HepG2 (cell line): ENCODE results near the gene BLCAP. TPM values are rescaled to one million over a fixed set of nuclear protein-coding genes. Genes with fewer than 3 reads are reported as not detected.

Experiments
- ATF7-NPFF ChIP-seq: sonication (generic); formaldehyde crosslinking; IDR thresholded peaks from 2 replicates; pipeline ENCODE4 v1.8.1; 2023; ENCODE audit warnings: mild to moderate bottlenecking, low read depth, missing genetic modification reagents, moderate library complexity
- DPF2 ChIP-seq: sonication (generic); formaldehyde crosslinking; IDR thresholded peaks from 2 replicates; pipeline ENCODE4 v1.4.0; 2020; ENCODE audit warnings: mild to moderate bottlenecking, low read depth, missing genetic modification reagents, borderline replicate concordance
- E2F1 ChIP-seq: sonication (generic); formaldehyde crosslinking; IDR thresholded peaks from 2 replicates; pipeline ENCODE4 v1.5.0; 2020; ENCODE audit warnings: missing genetic modification reagents
- ELF1 ChIP-seq: sonication (generic); formaldehyde crosslinking; IDR thresholded peaks from 2 replicates; pipeline ENCODE4 v1.4.0; 2020; ENCODE audit warnings: missing genetic modification reagents
- ERF ChIP-seq: IDR thresholded peaks from 2 replicates; pipeline ENCODE4 v1.6.1; 2018; ENCODE audit warnings: missing biosample characterization, missing genetic modification reagents
- GTF2F1 ChIP-seq: fragments of 150-350 bp; IDR thresholded peaks from 2 replicates; pipeline ENCODE4 v1.6.1; 2014; ENCODE audit warnings: low read length
- KAT8 ChIP-seq: IDR thresholded peaks from 2 replicates; pipeline ENCODE4 v1.6.1; 2016; ENCODE audit warnings: missing genetic modification reagents, missing compliant biosample characterization
- KDM6A ChIP-seq: IDR thresholded peaks from 2 replicates; pipeline ENCODE4 v1.6.1; 2016; ENCODE audit warnings: low read depth
- KMT2B ChIP-seq: IDR thresholded peaks from 2 replicates; pipeline ENCODE4 v1.6.1; 2016; ENCODE audit warnings: missing genetic modification reagents, missing compliant biosample characterization
- NR2F1 ChIP-seq, 2 experiments: fragments of 450-650 bp in 1 of 2; formaldehyde crosslinking in 1 of 2; IDR thresholded peaks; 2 replicates each; pipeline versions ENCODE4 v1.5.0 to v1.6.1; 2016 to 2020; ENCODE audit warnings: mild to moderate bottlenecking in 1 of 2, missing compliant biosample characterization in 1 of 2, missing genetic modification reagents in 1 of 2, moderate library complexity in 1 of 2
- PAWR ChIP-seq: sonication (generic); formaldehyde crosslinking; IDR thresholded peaks from 2 replicates; pipeline ENCODE4 v1.4.0; 2020; ENCODE audit warnings: missing genetic modification reagents, mild to moderate bottlenecking, borderline replicate concordance
- RBM39 ChIP-seq: fragments of 200-400 bp; formaldehyde crosslinking; IDR thresholded peaks from one replicate; pipeline ENCODE4 v1.6.1; 2018; ENCODE audit warnings: antibody characterized with exemption, mild to moderate bottlenecking, low read depth, low read length; ENCODE audit not compliant: poor library complexity, severe bottlenecking
- SIN3B ChIP-seq: fragments of 150-350 bp; IDR thresholded peaks from 2 replicates; pipeline ENCODE4 v1.6.1; 2014; ENCODE audit warnings: low read length
- SMAD3 ChIP-seq: sonication (generic); formaldehyde crosslinking; IDR thresholded peaks from 2 replicates; pipeline ENCODE4 v1.4.0; 2020; ENCODE audit warnings: missing genetic modification reagents
- UBTF ChIP-seq: sonication (generic); formaldehyde crosslinking; IDR thresholded peaks from 2 replicates; pipeline ENCODE4 v1.4.0; 2020; ENCODE audit warnings: mild to moderate bottlenecking, missing genetic modification reagents
- WIZ ChIP-seq: sonication (generic); formaldehyde crosslinking; IDR thresholded peaks from 2 replicates; pipeline ENCODE4 v1.5.1; 2020; ENCODE audit warnings: mild to moderate bottlenecking, missing genetic modification reagents
- ZNF12 ChIP-seq: sonication (generic); formaldehyde crosslinking; IDR thresholded peaks from 2 replicates; pipeline ENCODE4 v1.5.0; 2020; ENCODE audit warnings: missing genetic modification reagents
- ZNF326 ChIP-seq: sonication (generic); formaldehyde crosslinking; IDR thresholded peaks from 2 replicates; pipeline ENCODE4 v1.4.0; 2020; ENCODE audit warnings: missing genetic modification reagents, borderline replicate concordance
- ZNF335 ChIP-seq: sonication (generic); formaldehyde crosslinking; IDR thresholded peaks from 2 replicates; pipeline ENCODE4 v1.4.0; 2020; ENCODE audit warnings: missing genetic modification reagents
- ZNF383 ChIP-seq: sonication (generic); formaldehyde crosslinking; IDR thresholded peaks from 2 replicates; pipeline ENCODE4 v1.4.0; 2020; ENCODE audit warnings: missing genetic modification reagents, mild to moderate bottlenecking, borderline replicate concordance
- ZNF451 ChIP-seq: sonication (generic); formaldehyde crosslinking; IDR thresholded peaks from 2 replicates; pipeline ENCODE4 v1.5.0; 2020; ENCODE audit warnings: mild to moderate bottlenecking, missing genetic modification reagents
- ZNF512 ChIP-seq: sonication (generic); formaldehyde crosslinking; IDR thresholded peaks from 2 replicates; pipeline ENCODE4 v1.4.0; 2020; ENCODE audit warnings: mild to moderate bottlenecking, missing genetic modification reagents
- ZNF607 ChIP-seq: sonication (generic); formaldehyde crosslinking; IDR thresholded peaks from 2 replicates; pipeline ENCODE4 v1.5.1; 2020; ENCODE audit warnings: missing genetic modification reagents, mild to moderate bottlenecking, borderline replicate concordance
- ZNF644 ChIP-seq: IDR thresholded peaks from 2 replicates; pipeline ENCODE4 v1.6.1; 2016; ENCODE audit warnings: low read depth
- ZNF678 ChIP-seq: sonication (generic); formaldehyde crosslinking; IDR thresholded peaks from 2 replicates; pipeline ENCODE4 v1.4.0; 2020; ENCODE audit warnings: mild to moderate bottlenecking, missing genetic modification reagents
- ZNF740 ChIP-seq: sonication (generic); formaldehyde crosslinking; IDR thresholded peaks from 2 replicates; pipeline ENCODE4 v1.4.0; 2020; ENCODE audit warnings: missing genetic modification reagents
- polyA plus RNA-seq, 8 experiments: library from polyadenylated mRNA; depleted of rRNA in 3 of 8; stranded (reverse) in 7 of 8; unstranded in 1 of 8; fragments of >200 nt; fragmentation: Illumina TruSeq in 4 of 8; extraction: Trizol in 4 of 8; gene quantifications; 2 replicates each; pipeline versions ENCODE4 v1.2.1 to v1.2.3, GENCODE V29; 2011 to 2016; ENCODE audit warnings: low read depth in 4 of 8, missing spikeins in 1 of 8, mixed read lengths in 1 of 8; ENCODE audit not compliant: insufficient read depth in 1 of 8
- total RNA-seq, 5 experiments: library from RNA; depleted of rRNA; stranded (reverse); fragments of >200 nt; fragmentation: Illumina TruSeq; extraction: Trizol; gene quantifications; 2 replicates each; pipeline ENCODE4 v1.2.3, GENCODE V29; 2016; ENCODE audit warnings: low read depth in 1 of 5

The BLCAP gene
- total and polyA plus RNA-seq, 2 of the 13 experiments (the other 11 are each of a cell fraction or from before 2014, with no cell fraction given), result 52.4 to 86.8 TPM

- TF ChIP-seq UBTF (CRISPR knock-in tag), result no peak
- TF ChIP-seq KMT2B (CRISPR knock-in tag), result no peak
- no peak for TF ChIP-seq WIZ (CRISPR knock-in tag)
- TF ChIP-seq E2F1, result no peak
- TF ChIP-seq ATF7-NPFF (CRISPR knock-in tag), result no peak
- TF ChIP-seq ERF (CRISPR knock-in tag), result no peak
- TF ChIP-seq ZNF12 (CRISPR knock-in tag), result no peak
- TF ChIP-seq KDM6A (CRISPR knock-in tag), result no peak
- TF ChIP-seq KAT8 (CRISPR knock-in tag), result no peak
- no peak for TF ChIP-seq ZNF678 (CRISPR knock-in tag)
- TF ChIP-seq ZNF326 (CRISPR knock-in tag), result no peak
- TF ChIP-seq DPF2 (CRISPR knock-in tag), result no peak
- no peak for TF ChIP-seq ZNF644
- no peak for TF ChIP-seq SMAD3
- no peak for TF ChIP-seq ZNF607
- TF ChIP-seq ZNF335 (CRISPR knock-in tag), result no peak
- TF ChIP-seq ELF1 (CRISPR knock-in tag), result no peak
- no peak for TF ChIP-seq ZNF740 (CRISPR knock-in tag)
- no peak for TF ChIP-seq ZNF383 (CRISPR knock-in tag)
- peak in 1 of 2 experiments; percentile 3; a peak in 1 of 4 replicates for TF ChIP-seq NR2F1 (CRISPR knock-in tag; IDR thresholded peaks at IDR 0.05)
- TF ChIP-seq ZNF451 (CRISPR knock-in tag), result no peak; the same call in 1 of the 2 replicates
- no peak for TF ChIP-seq SIN3B
- TF ChIP-seq PAWR, result no peak
- no peak for TF ChIP-seq ZNF512 (CRISPR knock-in tag)
- TF ChIP-seq RBM39, result no peak
- no peak for TF ChIP-seq GTF2F1
Measured at GRCh38 chr20:37528446-37529213, 954 bp upstream of the BLCAP start (continued).
